ENCODE measurements around the gene SPP1.

Gene SPP1

GRCh38 chr4:87953826-87954225 lies 21.7 kb upstream of the SPP1 start:
- no peak for DNase-seq (ENCODE audit: low read depth in 3 of 3)

GRCh38 chr4:87956501-87956900 lies 19.0 kb upstream of the SPP1 start:
- DNase-seq (ENCODE audit: low read depth in 3 of 3): no peak

- DNase-seq (ENCODE audit: low read depth in 3 of 3): no peak
These were observed 18.5 kb upstream of the SPP1 start for GRCh38 chr4:87957061-87957460.

DNA sequence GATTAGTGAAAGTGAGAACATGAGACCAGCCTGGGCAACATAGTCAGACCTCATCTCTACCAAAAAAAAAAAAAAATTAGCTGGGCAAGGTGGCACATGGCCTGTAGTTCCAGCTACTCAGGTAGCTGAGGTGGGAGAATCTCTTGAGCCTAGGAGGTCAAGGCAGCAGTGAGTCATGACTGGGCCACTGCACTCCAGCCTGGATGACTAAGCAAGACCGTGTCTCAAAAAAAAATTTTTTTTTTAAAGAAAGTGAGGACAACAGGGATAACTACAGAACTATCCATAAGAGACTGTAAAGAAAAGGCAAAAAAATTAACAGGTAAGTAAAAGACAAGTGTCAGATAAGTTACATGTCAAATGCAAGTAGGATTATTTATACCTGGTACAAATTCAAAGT lies 13.5 kb upstream of the SPP1 start:
- DNase-seq (ENCODE audit: low read depth in 3 of 3): no peak

DNA sequence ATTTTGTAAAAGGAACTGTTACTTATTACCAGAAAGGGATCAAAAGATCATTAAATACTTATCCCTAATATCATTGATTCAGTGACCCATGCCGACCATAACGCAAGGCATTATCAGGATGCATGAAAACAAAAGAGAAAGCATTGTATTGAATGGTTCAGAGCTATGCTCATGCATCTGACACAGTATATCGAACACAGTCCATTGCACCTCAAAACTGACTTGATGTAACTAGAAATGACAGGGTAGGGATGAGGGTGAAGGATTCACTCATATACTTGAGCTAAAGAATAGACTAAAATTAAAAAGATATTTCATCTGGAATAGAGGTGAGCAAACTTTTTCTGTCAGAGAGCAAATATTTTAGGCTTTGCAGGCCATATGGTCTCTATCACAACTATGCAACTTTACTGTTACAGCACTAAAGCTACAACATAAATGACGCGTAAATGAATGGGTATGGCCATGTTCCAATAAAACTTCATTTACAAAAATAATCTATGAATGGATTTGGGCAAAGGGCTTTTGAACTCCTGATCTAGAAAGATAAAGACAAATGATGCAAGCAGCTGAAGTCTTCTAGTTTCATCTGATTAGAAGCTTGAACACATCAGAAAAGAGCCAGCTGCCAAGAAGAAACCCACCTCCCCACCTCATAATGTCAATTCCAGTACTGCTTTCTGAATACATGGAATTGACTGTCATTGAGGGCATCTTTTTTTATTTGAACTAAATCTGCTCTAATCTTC lies 12.9 kb upstream of the SPP1 start:
- DNase-seq (ENCODE audit: low read depth in 3 of 3): no peak

DNA sequence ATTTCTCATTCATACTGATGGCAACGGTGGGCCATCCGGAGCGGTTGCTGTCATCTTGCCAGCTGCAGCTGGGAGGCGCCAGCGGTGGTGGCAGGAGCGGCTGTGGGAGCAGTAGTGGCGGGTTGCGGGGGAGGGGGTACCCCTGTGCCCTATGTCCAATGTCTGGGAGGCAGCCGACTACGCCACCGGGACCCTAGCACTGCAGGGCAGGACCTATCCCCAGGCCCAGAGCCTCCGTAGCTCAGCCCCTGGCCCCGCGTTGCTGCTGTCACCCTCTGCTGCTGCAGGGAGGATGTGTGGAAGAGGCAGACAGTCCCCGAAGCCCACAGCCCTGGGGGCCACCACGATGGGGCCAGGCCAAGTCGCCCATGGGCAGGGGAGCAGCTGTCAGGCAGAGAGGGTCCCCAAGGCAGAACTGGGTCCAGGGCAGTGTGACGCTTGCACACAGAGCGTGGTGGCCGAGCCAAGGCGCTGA lies 10.0 kb upstream of the SPP1 start:
- DNase-seq (ENCODE audit: low read depth in 3 of 3): no peak

- DNase-seq (ENCODE audit: low read depth in 3 of 3): no peak
These were observed 9.4 kb upstream of the SPP1 start for GRCh38 chr4:87966095-87966496.

DNA sequence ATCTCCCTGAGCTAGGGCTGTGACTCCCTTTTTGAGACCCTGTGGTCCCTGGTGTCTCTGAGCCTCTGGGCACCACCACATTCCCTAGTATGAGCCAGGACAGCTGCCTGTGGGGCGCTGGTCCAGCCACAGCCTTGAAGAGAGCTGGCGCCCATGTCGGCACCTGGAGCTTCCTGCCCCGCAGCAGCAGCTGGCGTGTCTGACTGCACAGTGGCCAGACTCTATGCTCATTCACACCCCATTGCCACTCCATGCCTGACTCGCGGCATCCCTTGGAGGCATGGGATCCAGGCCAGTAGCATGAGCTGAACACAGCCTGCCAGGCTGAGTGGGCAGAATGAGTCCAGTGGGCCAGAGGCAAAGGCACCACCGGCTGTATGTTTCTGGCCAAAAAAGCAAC lies 8.3 kb upstream of the SPP1 start:
- no peak for DNase-seq (ENCODE audit: low read depth in 3 of 3)

DNA sequence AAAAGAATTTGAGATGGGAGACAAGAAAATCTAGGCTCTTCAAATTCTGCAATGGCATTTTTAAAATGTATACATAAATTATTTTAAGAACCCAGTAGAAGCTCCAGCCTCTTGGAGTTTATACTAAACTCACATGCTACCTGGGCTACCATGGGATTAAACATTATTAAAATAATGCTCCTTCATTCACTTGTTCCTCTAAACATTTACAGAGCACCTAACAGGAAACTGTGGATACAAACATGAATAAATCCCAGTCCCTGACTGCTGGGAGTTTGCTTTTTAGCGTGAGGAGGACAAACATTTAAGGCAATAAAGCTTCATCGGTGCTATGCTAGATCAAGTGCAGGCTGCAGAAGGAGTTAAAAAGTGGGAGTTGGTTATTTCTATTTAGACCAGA lies 5.4 kb upstream of the SPP1 start:
- no peak for DNase-seq (ENCODE audit: low read depth in 3 of 3)

DNA sequence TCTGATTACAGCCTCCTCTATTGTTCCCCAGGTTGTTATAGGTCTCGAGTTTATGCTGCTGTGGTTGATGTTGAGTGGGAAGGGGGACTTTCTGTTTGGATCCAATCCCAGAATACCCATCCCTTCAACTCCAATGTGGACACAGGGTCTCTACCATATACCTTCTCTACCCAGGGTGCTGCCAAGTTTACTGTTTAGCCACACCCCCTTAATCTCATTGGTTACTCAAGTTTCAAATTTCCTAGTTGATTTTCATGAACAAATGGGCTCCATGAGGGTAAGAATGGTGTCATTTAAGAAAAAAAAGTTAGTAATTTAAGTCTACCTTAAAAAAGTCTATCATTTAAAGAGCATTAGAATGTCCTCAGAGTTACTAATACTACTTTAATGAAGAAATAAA lies 3.6 kb upstream of the SPP1 start:
- no peak for DNase-seq (ENCODE audit: low read depth in 3 of 3)

DNA sequence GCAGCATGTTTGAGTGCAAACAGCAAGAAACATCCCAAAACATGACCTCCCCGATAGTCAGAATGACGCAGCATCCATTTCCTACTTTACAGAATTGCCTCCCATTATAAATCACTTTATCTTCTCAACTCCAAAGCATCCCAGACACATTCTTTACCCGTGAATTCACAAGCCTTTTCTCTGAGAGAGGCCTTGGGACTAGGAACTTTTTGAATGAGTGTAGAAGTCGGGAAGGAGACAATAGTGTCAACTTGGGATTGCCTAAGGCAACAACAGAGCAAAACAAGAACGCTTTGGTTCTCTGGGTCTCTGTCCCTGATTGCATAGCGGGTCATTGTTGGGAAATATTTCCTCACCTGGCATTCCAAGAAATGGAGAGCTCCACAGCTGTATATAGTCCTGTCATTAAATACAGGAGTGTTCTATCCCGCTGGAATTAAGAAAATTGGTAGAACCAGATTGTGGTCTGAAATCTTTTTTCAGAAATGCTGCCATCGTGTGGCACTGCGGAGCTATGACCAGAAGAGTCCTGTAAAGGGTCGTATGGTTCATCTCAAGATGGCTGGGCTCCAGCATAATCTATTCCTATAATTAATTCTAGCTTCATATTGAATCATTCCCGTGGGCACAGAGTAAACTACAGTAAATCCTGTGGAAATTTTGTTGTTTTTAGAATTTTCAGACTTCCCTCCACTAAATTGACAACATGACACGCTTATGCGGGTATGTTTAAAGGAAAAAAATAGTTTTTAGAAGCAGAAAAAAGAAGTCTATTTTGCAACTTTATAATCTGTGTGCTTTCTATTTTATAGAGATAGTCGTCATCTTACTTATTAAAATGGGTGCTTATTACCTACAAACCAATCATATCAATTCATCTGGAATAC lies 2.0 kb upstream of the SPP1 start:
- no peak for DNase-seq (ENCODE audit: low read depth in 3 of 3)

- no peak for DNase-seq (ENCODE audit: low read depth in 3 of 3)
These were observed 555 bp upstream of the SPP1 start for GRCh38 chr4:87974856-87975462.

- no peak for DNase-seq (ENCODE audit: low read depth in 3 of 3)
These were observed 2.2 kb downstream of the SPP1 start for GRCh38 chr4:87977521-87978278.

DNA sequence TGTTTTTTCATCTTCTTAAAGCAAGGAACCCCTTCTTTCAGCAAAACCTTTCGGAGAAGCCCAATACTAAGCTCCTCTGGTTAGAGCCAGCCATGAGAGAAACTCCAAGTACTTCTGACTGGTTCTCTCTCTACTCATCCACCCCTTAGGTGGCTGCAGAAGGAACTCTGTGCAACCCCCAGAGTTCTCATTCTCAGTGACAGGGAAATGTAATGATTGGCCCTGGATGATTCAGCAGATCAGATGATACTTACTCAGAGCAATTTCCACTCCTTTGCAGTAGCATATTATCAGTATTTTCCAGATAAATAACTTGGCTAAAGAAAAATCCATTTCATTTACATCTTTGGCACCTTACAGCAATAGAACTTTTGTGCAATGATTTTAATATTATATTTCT lies 3.2 kb downstream of the SPP1 start:
- no peak for DNase-seq (ENCODE audit: low read depth in 3 of 3)

- no peak for DNase-seq (ENCODE audit: low read depth in 3 of 3)
These were observed 4.3 kb downstream of the SPP1 start for GRCh38 chr4:87979810-87980209.

DNA sequence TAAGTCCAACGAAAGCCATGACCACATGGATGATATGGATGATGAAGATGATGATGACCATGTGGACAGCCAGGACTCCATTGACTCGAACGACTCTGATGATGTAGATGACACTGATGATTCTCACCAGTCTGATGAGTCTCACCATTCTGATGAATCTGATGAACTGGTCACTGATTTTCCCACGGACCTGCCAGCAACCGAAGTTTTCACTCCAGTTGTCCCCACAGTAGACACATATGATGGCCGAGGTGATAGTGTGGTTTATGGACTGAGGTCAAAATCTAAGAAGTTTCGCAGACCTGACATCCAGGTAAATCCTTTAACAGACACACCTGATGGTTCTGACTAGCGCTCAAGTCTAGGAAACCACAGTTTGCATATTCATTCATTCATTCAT lies 6.0 kb downstream of the SPP1 start:
- no peak for DNase-seq (ENCODE audit: low read depth in 3 of 3)

GRCh38 chr4:87982036-87982435 lies 6.5 kb downstream of the SPP1 start:
- DNase-seq (ENCODE audit: low read depth in 3 of 3): no peak

DNA sequence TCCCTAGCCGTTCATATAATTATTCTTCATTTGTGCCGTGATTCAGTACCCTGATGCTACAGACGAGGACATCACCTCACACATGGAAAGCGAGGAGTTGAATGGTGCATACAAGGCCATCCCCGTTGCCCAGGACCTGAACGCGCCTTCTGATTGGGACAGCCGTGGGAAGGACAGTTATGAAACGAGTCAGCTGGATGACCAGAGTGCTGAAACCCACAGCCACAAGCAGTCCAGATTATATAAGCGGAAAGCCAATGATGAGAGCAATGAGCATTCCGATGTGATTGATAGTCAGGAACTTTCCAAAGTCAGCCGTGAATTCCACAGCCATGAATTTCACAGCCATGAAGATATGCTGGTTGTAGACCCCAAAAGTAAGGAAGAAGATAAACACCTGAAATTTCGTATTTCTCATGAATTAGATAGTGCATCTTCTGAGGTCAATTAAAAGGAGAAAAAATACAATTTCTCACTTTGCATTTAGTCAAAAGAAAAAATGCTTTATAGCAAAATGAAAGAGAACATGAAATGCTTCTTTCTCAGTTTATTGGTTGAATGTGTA lies 7.0 kb downstream of the SPP1 start:
- DNase-seq (ENCODE audit: low read depth in 3 of 3): no peak

GRCh38 chr4:87983996-87984395 lies 8.5 kb downstream of the SPP1 start:
- no peak for DNase-seq (ENCODE audit: low read depth in 3 of 3)

DNA sequence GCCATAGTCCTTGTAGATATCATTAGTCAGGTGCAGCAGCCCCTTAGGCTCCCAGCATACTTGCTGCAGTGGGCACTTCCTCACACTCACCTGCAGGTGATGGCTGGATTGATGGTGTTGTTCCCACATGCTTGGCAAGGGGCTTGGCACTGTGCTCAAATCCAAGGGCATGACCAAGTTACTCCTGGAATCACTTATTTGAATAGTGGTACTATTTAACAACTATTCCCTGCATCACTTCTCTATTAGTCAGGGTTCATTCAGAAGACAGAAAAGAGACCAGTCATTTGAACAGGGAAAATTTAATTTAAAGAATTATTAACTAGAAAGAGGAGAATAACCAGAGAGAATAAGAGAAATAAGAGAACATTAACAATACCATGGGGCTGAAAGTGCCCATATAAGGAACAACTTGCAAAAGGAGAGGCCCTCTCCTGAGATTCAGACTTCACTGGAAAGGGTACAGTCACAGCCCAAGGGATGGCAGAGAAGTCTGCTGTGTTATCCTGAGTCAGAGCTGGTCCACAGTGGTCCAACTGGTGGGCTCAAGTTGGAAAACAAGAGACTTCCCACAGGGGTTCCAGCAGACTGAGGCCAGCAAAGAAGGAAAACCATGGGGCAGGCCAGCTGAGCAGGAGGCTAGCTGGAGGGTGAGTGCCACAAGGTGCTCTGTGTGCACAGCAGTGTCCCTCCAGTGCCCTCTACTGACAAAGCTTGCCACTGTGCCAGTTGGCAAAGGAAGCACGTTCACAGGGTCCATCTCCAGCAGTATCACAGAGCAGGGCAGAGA lies 9.8 kb downstream of the SPP1 start:
- DNase-seq (ENCODE audit: low read depth in 3 of 3): no peak

DNA sequence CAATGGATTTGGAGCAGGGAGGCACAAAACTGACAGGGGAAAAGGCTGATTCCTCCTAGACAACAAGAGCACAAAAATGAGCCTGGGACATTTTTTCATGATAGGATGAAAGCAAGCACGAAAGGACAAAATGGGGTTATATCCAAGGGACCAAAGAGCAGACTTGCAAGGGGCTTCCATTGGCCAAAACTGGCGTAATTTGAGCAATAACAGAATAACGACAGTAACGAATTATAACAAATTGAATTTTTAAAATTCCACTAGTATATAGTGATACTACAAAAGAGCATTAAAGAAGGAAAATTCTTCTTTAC lies 10.3 kb downstream of the SPP1 start:
- no peak for DNase-seq (ENCODE audit: low read depth in 3 of 3)

Measured in stimulated activated CD4-positive, alpha-beta T cell treated with anti-CD3 and anti-CD28 coated beads, TNF-alpha, amount 100 ng/mL, for 4 hours (primary cell).